GM12875 (cell line): ENCODE data around the gene UNC79.

Source experiments
- H3K4me3 ChIP-seq: one replicate; pipeline ENCODE4 v1.5.1; 2011; ENCODE audit warnings: low read depth, low read length, control low read depth
- TF ChIP-seq, protein P1 (sequence below): IDR thresholded peaks from 2 replicates; pipeline ENCODE4 v1.5.1; 2011; ENCODE audit warnings: low read depth, mild to moderate bottlenecking, control low read depth, inconsistent platforms, low read length, moderate library complexity, borderline replicate concordance; ENCODE audit not compliant: insufficient read depth

The UNC79 gene

DNA sequence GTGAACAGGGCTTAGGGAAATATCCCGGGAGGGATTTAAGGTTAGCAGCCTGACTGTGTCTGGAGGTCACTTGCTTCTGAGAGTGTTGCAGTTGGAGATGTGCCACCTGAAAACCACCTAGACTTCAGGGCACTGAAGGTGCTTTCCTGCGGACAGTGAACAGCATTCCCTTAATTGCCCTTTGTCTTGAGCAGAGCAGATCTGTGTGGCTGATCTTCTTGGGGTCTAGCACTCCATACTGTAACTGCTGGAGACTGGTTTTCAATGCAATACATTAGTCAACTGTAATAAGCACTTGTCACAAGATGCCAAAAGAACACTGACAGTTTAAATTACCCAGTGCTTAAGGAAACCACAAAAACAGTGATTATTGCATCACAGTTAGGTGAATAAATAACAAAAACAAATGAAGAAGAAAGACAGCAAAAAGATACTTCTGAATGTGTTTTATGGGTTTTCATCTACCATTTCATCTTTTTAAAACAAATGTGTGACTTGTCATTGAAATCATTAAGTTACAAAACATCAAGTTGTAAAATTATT, 245.7 kb downstream of the UNC79 start:
- H3K4me3 ChIP-seq = no peak overlapping the region
- TF ChIP-seq, protein P1, sequence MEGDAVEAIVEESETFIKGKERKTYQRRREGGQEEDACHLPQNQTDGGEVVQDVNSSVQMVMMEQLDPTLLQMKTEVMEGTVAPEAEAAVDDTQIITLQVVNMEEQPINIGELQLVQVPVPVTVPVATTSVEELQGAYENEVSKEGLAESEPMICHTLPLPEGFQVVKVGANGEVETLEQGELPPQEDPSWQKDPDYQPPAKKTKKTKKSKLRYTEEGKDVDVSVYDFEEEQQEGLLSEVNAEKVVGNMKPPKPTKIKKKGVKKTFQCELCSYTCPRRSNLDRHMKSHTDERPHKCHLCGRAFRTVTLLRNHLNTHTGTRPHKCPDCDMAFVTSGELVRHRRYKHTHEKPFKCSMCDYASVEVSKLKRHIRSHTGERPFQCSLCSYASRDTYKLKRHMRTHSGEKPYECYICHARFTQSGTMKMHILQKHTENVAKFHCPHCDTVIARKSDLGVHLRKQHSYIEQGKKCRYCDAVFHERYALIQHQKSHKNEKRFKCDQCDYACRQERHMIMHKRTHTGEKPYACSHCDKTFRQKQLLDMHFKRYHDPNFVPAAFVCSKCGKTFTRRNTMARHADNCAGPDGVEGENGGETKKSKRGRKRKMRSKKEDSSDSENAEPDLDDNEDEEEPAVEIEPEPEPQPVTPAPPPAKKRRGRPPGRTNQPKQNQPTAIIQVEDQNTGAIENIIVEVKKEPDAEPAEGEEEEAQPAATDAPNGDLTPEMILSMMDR = no peak

DNA sequence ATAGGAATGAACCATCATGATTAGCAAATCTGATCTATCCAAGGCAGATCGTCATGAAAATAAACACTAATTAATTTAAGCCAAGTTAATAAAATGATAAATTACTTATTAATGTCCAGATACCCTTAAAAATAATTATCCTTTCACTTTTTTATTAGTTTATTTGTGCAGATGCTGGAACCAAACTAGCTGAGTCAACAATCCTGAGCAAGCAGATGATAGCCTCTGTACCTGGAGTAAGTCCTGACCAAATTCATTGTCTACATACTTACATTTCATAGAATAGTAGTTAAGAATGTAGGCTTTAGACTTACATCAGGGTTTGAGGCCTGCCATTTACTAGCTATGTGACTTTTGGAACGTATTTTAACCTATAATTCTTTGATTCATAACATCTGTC, 251.7 kb downstream of the UNC79 start:
- H3K4me3 ChIP-seq = no peak overlapping the region
- TF ChIP-seq, protein P1 = no peak

DNA sequence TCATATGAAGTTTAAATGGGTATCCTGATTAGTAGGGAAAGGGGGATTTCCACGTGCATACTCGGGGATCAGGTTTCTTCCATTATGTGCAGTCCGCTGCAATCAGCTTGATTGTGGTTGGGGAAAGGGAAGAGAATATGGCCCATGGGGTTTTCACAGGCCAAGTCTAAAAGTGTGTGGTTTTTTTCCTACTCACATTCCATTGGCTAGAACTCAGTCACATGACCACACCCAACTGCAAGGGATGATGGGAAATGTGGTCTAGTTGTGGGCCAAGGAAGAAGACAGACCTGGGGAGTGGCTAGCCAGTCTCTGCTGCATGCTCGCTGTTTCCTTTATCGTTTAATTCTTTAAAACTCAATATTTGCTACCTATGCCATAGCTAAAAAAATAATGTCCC, 252.5 kb downstream of the UNC79 start:
- TF ChIP-seq, protein P1 = no peak
- H3K4me3 ChIP-seq = no peak overlapping the region

DNA sequence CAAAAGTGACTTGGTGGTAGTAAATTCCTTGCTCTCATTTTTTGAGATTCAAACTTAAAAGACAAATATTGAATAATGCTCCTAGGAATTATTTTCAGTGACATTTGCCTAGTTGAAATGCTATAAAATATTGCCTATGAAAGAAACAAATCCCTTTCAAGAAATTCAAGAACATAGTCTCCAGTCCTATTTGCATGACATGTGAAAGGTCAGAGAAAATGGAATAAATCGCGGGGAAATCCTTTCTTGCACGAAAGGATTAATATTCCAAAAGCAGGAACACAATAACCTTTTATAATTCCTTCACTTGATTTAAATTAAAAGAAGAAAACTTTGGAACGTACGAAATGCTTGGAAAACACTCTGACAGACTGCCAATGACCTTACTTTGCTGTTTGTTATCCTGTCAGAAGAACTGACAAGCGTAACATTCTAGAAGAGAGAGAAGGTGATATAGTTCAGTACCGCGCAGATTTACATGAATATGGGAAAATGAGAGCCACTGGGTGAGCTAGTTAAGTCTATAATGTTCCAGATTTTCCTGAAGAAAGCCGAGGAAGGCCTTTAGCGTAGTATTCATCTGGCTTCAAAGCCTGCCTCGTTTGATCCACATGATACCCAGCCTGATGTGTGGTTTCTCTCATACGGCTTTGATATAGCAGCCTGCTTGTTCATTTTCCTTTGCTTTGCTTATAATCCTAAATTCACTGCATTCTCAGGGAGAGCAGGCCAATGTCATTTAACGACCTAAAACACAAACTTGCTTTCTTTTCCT, 254.6 kb downstream of the UNC79 start:
- TF ChIP-seq, protein P1 = no peak
- H3K4me3 ChIP-seq = no peak overlapping the region

DNA sequence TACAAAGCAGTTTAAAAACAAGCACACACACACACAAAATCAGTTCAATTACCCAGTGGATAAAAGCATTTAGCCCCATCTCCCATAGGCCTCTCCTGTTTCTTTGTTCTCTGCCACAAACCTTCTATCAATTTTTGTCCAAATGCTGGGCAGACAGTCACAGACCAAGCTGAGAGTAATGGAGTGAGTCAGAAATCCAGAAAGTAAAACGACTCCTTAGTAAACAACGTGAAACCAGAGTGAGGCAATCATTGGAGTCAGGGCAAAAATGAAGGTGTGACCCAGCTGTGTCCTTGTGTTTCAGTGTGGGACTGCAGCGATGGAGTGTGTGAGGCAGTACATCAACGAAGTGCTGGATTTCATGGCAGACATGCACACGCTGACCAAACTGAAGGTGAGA, 255.5 kb downstream of the UNC79 start:
- TF ChIP-seq, protein P1 = no peak
- no peak overlapping the region for H3K4me3 ChIP-seq

DNA sequence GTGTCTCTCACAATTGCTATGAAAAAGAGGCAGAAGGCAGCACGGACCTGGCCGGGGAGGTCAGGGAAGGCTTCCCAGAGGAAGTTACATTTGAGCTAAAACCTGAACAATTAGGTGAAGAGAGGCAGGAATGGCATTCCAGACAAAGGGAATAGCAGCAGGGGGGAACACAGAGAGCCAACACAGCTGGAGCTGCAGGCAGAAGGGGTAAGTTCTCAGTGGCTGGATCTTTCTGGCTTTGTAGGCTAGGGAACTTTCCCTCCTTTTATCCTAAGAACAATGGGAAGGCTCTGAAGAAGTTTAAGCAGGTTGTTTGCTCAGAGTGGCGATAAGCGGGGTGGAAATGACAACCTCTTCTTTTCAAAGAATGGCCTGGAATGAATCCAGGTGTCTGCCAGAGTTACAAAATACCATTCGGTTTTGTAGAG, 257.5 kb downstream of the UNC79 start:
- TF ChIP-seq, protein P1 = no peak
- H3K4me3 ChIP-seq = no peak overlapping the region

DNA sequence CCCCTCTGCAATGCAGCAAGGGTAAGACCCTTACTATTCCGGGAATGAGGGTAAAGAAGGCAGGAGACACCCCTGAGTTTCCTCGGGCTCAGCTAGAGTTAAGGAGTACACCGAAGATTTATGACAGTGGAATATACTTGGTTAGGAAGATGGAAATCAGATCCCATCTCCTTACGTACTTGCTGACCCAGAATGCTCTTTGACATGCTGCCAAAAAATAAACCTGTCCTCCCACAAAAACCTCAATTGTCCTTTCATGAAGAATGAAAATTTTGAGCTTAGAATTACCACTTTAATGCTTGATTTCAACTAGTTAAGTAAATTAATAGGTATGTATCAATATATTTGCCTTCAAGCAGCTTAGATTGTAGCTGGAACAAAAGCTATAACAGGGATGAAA, 258.1 kb downstream of the UNC79 start:
- no peak overlapping the region for H3K4me3 ChIP-seq
- TF ChIP-seq, protein P1 = no peak
